NCI-H524 treated with DMSO at 0.1 percent for 48 hours (cell line): ENCODE measurements around the gene GRAPL.
"Not testable (repeated sequence)": the region's sequence is repeated elsewhere in the genome, so short reads cannot be mapped to it uniquely, and the experiment has no call there.

Experiments
- DNase-seq: peaks from one replicate; lab custom pipeline; 2025; lab: John Stamatoyannopoulos, UW

The GRAPL gene

DNA sequence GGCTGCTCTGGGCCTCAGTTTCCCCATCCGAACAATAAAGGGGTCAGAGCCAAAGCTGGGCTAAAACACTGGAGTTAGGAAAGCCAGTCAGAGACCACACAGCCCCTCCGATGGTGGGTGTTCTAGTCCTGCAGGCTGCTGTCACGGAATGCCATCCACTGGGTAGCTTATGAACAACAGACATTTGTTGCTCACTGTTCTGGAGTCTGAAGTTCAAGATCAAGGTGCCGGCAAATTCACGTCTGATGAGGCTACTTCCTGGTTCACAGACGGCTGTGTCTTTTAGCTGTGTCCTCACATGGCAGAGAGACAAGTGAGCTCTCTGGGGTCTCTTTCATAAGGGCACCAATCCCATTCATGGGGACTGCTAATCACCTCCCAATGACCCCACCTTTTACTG lies 9.2 kb downstream of the GRAPL start:
- DNase-seq = not testable (repeated sequence)

DNA sequence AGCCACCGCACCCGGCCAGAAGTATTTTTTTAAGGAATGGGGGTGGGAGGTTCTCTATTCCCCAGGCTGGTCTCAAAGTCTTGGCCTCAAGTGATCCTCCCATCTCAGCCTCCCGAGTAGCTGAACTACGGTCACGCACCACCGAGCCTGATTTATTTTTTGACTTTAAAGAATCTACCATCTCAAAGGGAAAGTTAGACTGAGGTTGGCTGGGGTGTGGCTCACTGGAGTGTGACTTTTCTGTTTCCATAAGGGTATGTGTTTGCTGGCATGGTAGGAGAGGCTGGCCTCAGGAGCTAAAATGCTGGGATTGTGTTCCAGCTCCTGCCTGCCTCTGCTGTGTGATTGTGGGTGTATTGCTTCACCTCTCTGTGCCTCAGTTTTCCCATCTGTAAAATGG lies 10.6 kb downstream of the GRAPL start:
- DNase-seq = not testable (repeated sequence)

DNA sequence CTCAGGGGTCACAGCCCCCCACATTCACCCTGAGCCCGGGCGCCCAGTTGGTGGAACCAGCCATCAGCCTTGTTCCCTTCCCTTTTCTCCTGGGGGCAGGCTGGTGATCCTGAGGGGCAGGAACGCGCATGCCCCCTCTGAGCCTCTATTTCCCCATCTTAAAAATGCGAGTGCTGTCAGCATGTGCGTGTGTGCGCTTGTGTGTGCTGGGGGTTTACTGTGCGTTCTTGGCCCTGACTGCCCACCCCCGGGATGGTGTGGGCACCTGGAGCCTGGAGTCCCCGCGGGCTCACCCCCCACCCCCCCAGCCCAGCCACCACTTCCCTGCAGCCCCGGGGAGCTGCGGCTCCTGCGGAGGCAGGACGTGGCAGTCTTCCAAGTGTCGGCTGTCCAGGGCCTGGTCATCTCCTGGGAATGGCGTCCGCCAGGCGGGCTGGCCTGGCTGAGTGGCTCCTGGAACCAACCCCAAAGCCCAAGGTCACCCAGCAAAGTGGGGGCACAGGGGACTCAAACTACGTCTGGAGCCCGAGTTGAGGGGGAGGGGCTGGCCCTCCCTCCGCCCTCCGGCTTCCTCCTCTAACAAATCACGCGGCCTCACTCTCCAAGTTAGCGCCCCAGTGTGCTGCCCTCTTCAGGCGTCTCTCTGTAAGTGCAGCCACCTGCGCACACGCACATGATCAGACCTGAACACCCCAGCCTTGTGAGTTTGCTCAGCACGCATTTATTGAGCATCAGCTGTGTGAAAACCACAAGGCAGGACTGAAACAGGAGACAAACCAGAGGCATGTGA lies 14.2 kb downstream of the GRAPL start:
- DNase-seq = not testable (repeated sequence)

DNA sequence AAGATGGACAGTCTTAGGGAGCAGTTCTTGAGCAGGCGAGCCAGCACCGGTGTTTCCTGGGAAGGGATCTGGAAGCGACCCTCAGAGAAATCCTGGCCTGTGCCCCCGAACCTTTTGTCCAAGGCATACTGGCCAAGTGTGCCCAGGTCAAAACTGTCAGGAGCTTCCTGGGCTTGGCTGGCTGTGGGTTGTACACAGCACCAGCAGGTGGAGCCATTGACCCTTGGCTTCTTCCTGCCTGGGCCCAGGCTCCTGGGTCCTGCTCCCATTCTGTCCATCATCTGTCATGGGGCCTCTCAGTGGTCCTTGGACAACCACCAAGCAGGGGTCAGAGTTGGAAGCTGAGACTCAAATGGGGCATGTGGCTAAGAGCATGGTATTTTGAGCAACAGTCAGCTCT lies 15.0 kb downstream of the GRAPL start:
- DNase-seq = not testable (repeated sequence)

DNA sequence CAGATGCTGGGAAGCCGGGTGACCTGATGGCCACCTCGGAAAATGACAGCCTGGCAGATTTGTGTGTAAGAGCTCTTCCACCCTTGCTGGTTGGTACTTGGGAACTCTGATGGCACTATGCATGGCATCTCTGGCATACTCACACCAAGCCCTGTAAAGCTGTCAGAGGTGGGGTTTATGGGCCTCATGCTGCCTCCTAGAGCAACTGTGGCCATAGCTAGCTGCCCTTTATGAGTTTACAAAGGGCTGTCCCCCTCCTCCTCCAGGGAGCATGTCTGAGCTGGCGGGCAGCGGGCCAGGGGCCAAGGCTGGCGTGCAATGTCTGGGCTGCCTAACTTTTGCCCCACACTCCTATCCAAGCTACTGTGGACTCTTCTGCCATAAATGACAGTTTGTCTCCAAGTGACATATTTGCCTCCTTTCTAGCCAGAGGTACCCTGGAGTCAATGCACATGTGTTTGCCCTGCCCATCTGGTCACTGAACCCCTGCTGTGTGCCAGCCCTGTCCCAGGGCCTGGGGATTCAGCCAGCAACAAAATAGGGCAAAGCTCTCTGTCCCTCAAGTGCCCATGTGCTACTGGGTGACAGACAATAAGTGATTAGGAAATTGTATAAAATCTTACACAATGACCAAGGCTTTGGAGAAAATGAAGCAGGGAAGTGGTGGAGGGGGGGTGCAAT lies 15.8 kb downstream of the GRAPL start:
- DNase-seq = not testable (repeated sequence)

DNA sequence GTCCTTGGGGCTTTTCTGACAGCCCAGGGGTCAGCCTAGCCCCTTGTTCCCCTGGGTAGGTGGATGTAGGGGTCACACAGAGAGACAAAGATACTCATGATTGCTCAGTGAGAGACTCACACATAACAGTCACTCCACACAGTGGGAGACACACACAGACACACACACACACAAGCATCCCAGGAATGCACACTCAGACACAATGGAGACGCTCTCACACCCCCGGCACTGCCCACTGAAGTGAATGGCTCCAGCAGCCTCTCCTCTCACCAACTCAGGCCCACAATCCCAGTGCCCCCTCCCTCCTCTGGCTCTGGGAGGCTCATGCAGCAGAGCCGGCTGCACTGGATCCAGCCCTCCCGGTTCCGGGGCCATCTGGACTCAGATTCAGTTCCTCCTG lies 17.0 kb downstream of the GRAPL start:
- DNase-seq = not testable (repeated sequence)

DNA sequence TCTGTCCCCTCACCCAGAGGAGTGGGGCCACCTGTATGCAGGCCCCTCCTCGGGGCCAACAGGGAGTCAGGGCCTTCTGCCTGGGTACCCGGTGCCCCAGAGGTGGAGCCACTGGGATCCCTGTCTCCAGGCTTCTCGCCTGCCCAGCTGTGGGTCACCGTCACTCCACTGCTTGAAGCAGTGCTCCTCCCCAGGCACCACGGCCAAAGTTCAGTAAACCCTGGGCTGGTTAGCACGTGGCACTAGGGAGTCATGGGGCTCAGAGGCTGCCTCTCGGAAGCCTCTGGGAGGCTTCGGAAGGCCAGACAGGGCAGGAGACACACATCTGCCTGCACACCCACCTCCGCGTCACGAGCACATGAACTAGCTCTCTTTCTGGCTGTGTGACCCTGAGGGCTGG lies 18.1 kb downstream of the GRAPL start:
- DNase-seq = not testable (repeated sequence)

DNA sequence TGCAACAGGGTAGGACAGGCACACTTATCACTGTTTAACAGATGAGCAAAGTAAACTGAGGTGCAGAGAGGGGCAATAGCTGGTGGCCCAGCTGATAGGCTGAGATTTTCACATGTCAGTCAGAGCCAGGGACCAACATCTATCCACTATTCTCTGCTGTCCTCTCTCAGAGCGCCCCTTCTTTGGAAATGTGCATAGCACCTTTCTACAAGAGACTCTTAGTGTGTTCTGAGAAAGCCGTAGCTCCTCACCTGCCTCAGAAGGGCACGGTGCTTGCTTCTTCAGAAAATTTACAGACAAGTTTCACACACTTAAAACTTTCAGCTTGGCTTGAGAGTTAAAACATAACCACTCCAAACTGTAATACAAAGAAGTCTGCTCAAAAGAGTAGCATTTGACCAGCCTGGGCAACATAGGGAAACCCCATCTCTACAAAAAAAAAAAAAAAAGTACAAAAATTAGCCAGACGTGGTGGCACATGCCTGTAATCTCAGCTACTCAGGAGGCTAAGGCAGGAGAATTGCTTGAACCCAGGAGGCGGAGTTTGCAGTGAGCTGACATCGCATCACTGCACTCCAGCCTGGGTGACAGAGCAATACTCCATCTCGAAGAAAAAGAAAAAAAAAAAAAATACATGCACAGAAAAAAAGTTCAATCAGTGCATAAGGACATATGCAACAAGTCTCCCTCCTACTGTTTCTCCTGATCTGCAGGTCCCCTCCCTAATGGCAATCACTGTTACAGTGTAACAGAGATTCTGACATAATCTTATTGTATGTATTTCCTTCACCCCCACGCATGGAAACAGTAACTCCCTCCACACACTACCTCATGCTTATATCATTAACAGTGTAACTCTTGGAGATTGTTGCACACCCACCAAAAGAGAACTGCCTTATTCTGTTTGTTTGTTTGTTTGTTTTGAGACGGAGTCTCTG lies 23.6 kb downstream of the GRAPL start:
- DNase-seq = not testable (repeated sequence)

DNA sequence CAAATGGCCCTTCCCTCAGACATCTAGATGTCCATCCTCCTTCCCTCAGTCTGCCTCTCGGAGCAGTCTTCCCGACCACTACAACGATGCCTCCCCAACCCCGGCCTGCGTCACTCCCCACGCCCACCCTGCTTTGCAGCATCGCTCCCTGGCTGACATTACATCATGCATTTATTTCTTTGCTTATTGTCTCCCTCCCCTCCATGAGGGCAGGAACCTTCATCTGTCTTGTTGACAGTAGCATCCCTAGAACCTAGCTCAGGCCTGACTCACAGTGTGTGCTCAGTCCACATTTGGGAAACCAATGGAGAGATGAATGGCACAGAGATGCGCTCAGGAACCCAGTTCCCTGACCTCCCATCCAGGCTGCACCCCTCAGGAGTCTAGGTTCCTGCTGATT lies 30.2 kb downstream of the GRAPL start:
- not testable (repeated sequence) for DNase-seq

DNA sequence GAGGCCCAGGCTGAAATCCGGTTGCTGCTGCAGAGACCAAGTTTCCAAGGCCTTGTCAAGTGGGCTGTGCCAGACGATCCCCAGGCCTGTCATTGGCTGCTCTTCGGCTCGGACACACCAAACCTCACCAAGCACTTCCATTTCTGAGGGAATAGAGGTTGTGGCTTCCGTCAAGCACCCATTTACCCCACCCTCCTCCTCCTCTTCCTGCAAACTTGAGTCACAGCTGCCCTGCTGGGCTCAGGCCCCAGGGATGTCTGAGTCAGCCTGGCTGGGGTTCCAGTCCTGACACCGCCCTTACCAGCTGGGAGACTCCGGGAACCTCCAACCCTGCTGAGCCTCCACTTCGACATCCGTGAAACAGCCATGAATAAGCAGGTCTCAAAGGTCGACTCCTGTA lies 31.1 kb downstream of the GRAPL start:
- DNase-seq = not testable (repeated sequence)

DNA sequence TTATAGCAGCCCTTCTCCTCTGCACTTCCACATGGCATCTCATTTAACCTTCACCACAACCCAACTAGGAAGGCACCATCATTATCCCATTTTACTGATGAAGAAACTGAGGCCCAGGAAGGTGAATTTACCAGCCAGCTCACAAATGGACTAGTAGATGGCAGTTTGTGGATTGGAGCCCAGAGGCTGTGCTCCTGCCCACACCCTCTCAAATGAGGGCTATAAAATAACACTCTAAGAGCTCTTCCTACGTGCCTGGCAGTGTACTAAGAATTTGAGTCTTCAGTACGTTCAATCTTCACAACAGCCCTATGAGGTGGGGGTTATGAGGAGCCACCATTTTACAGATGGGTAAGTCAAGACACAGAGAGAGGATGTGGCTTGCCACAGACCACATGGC lies 31.5 kb downstream of the GRAPL start:
- not testable (repeated sequence) for DNase-seq

DNA sequence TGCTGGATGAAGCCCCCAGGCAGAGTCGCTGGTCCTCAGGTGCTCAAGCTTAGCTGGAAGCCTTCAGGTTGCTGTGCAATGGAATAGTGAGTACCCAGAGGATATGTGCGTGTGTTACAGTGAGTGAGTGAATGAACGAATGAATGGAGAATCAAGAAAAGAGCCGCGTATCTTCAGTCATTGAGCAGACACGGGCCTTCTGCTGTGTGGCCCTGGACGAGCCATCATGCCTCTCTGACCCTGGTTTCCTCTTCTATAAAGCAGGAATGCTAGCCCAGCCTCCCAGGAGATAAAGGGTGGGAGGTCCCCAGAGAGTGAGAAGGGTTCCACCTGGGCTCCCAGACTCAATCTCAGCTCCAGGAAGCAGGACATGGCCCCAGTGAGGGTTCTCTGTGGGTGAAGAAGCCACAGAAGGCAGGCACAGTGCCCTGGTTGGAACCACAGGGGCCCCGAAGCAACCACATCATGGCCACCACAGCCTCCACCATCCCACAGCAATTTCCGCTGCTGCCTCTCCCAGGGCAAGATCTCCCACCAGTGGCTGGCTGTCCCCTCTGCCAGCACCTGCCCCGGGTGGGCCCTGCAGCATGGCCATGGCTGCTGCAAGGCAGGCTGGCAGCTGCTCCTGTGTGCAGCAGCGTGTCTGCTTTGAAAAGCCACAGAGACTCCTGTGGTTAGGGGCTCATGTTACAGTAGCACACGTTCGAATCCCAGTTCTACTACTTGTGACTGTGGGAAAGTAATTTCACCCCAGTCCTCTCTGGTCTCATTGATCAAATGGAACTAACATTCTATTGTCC lies 34.1 kb downstream of the GRAPL start:
- DNase-seq = not testable (repeated sequence)

DNA sequence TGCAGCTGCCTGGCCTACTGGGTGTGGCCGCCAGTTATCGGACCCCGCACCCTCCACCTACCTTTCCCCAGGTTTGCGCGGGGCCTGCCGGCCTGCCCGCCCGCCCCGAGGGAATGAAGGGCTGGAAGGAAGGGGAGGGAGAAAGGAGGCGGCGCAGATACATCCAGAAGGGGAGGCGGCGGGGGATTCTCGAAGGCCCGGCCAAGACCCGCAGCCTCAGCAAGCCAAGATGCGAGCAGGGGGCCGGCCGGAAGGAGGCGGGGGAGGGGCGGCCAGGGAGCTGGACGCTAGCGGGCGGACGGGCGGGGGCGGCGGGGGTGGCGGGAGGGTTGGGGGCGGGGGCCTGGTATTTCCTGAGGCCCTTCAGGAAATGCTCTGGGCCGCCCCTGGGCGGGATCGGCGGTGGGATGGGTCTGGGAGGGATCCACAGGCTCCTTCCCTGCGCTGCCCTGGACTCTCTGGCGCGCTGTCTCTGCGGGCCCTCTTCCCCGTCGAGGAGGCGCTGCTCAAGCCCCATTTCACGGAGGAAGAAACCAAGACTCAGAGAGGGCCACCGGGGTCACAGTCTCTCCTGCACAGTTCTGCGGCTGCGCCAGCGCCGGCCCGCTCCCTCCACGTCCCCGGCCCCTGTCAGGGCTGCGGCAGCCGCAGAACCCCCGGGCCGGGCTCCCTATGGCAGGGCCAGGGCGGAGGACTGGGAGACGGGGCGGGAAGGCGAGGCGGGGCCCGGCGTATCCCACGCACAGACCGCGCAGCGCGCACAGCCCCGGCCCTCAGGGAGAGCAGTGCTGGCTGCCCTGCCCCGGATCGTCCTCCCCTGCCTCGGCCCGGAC lies 35.2 kb downstream of the GRAPL start:
- DNase-seq = not testable (repeated sequence)

DNA sequence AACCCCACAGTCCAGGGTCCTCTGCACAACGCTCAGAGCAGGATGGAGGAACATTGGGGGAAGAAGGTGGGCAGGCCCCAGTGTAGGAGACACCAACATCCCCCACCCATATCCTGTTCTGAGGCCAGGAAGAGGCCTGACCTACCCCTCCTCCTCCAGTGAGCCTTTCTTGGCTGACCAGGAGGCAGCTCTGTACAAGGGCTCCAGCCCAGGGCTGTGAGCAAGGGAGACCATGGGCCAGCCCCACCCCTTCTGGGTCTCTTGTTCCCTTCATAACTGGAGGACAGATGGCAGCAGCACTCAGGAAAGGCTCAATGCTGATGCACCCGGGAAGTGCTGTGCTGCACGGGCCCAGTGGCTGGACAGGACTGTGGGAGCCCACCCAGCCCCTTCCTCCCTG lies 47.0 kb downstream of the GRAPL start:
- DNase-seq = not testable (repeated sequence)

DNA sequence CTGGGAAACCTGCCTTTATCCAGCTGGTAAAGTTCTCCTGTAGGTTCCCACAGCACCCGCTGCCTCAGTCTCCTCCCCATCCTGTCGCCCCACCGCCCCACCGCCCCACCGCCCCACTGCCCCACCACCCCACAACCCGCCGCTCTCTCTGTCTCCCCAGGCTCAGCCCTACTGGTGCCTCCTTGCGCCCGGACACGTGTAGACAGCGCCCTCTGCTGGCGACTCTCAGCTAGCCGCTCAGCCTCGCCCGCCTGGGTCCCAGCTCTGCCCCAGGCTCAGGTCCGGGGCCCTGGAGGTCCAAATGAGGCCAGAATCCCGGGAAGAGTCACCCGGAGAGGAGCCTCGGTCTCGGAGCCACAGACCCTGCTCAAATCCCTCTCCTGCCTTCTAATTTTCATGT lies 48.0 kb downstream of the GRAPL start:
- DNase-seq = not testable (repeated sequence)

DNA sequence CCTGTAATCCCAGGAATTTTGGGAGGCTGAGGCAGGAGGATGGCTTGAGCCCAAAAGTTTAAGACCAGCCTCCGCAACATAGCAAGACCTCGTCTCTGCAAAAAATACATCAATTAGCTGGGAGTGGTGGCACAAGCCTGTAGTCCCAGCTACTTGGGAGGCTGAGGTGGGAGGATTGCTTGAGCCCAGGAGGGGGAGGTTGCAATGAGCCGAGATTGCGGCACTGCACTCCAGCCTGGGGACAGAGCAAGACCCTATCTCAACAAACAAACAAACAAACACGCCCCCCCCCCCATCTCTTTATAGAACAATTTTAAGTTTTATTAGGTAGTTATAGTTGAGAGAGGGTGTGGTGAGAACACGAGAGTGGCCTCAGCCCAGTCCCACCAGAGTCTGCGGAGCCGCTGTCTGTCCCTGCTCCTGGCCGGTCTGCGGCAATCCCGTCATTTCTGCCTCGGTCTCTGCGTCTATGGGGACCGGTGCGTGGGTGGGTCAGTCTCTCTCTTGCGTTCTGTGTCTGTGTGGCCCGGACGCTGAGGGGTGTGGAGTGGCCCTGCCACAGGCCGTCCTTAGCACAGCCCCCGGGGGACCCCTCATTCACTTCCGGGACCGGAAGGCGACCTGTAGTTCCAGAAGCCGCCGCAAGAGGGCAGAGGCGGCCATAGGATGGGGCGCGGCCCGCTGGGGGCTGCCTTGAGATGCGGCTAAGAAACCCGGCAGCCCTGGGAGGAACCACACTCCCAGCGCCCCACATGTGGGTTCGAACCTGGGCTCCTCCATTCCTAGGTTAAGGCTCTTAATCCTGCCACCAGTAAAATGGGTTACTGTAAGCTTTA lies 53.9 kb downstream of the GRAPL start:
- DNase-seq = not testable (repeated sequence)

DNA sequence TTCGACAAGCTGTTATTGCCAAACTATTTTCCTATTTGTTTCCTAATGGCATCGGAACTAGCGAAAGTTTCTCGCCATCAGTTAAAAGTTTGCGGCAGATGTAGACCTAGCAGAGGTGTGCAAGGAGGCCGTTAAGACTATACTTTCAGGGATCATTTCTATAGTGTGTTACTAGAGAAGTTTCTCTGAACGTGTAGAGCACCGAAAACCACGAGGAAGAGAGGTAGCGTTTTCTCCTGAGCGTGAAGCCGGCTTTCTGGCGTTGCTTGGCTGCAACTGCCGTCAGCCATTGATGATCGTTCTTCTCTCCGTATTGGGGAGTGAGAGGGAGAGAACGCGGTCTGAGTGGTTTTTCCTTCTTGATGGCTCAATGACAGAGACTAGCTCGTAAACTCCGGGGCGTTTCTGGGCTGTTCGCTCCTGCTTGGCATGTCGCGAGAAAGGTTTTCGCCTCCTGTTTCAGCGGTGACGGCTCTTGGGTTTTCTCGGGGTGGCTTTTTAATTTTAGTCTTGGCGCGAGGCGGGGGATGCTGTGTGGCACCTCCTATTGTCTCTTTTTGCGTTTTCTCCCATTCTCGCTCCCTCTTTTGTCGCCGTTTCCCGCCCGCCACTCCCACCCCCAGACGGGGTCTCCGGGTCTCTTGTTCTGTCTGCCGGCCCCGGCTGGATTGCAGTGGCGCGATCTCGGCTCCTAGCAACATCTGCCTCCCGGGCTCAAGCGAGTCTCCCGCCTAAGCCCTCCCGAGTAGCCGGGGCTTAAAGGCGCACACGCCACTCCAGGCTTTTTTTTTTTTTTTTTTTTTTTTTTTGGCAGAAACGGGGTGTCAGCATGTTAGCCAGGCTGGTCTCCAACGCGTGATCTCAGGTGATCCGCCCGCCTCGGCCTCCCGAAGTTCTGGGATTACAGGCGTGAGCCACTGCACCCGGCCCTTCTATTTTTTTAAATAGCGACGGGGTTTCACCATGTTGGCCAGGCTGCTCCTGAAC lies 60.8 kb downstream of the GRAPL start:
- DNase-seq = not testable (repeated sequence)
